GM21423 (cell line): ENCODE data around the gene SMIM31.

Experiments used
- ATAC-seq: cut with Tn5 transposase; IDR thresholded peaks from one replicate; pipeline ENCODE4 v1.9.1; 2021; ENCODE audit warnings: mild to moderate bottlenecking, moderate library complexity; ENCODE audit not compliant: unreplicated experiment

SMIM31 gene

GRCh38 chr4:164753873-164754488 lies at the start of gene SMIM31:
Gene SMIM31 (plus strand): TSS chr4:164754131. CDS start chr4:164770444, 16,313 bp downstream.
- ATAC-seq = no peak

DNA sequence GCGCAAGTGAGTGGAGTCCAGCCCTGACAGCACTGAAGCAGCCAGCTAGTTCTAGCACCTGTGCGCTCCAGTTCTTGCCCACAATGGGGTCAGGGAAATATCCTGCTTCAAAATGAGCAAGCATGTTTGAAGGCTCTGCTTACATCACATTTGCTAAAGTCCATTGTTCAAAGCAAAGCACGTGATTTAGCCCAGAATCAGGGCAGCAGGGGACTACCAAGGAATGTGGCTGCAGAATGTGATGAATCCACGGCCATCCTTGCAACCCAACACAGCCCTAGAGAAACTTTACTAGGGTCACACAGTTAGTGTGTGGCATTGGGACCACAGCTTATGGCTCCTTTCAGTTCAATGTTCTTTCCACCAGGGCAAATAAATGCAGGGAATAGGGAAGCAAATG lies 47.3 kb upstream of the SMIM31 start:
- no peak for ATAC-seq

DNA sequence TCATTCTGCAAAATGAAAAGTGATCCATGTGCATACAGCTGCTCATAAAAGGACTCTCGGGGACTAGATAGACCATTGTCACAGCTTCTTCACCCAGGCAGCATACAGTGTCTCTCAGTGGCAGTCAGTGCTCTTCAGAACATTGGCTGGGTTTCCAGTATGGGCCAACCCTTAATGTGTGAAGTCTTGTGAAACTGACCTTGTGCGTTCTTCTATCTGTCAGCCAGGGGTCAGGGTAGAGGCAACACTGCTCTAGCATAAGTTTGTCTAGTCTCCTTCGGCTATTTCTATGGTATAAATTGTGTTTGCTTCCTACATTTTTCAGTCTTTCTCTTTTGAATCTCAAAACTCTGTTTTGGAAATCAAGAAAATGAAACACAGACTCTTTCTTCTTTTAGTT lies 37.0 kb upstream of the SMIM31 start:
- no peak for ATAC-seq

- no peak for ATAC-seq
These were observed 35.1 kb upstream of the SMIM31 start for GRCh38 chr4:164718827-164719226.

DNA sequence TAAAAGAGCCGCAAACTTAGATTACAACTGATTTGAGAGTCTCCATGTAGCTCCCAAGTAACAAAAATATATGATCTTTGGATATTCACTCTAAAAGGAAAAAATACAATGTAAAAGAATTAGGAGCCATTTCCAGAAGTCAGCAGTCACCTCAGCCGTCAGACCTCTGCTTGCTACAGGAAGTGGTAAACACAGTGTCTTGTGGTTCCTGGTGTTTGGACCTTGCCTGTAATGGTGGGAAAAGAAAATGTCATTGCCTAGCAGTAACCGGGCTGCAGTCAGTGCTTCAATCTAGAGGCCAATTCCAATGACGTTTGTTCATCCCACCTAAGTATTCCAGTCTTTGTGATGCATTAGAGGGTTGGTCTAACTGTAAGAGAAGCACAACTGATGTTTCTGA lies 28.9 kb upstream of the SMIM31 start:
- peak; percentile 58 for ATAC-seq

GRCh38 chr4:164730705-164731393 lies 23.1 kb upstream of the SMIM31 start:
- ATAC-seq = no peak

GRCh38 chr4:164731827-164732474 lies 22.0 kb upstream of the SMIM31 start:
- ATAC-seq = peak; percentile 66

- peak; percentile 58 for ATAC-seq
These were observed 19.4 kb upstream of the SMIM31 start for GRCh38 chr4:164734484-164734883.

DNA sequence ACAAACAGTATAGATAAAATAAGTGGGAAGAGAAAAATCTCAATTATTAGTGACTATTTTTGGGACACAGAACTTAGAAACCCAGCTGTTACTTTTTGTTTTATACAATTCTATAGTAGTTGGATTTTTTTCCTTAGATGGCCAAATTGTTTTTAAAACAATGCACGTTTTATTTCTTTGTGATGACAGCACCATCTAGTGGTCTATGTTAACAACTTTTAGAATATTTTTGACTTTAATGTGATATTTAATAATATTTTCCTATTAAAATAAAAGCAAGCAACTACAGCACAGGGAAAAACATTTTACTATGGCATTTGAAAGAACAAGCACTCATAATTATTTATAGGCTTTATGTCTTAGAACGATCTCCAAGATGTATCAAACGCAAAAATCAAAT lies 5.6 kb upstream of the SMIM31 start:
- no peak for ATAC-seq

- no peak for ATAC-seq
These were observed 1.5 kb downstream of the SMIM31 start for GRCh38 chr4:164755432-164755831.

DNA sequence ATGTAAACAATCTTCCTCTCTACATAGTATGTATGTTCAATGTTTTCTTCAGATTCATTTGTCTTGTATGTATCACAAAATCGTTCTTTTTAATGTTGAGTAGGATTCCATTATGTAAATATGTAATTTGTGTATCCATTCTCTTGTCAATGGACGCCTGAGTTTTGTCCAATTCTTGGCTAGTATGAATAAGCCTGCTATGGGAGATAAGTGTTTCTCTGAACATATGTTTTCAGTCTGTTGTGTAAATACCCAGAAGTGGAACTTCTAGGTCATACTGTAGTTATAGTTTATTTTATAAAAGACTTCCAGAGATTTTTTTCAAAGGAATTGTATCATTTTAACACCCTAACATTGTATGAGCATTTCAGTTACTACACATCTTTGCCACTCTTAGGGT lies 2.8 kb downstream of the SMIM31 start:
- no peak for ATAC-seq

GRCh38 chr4:164761241-164761640 lies 7.3 kb downstream of the SMIM31 start:
- ATAC-seq = no peak

DNA sequence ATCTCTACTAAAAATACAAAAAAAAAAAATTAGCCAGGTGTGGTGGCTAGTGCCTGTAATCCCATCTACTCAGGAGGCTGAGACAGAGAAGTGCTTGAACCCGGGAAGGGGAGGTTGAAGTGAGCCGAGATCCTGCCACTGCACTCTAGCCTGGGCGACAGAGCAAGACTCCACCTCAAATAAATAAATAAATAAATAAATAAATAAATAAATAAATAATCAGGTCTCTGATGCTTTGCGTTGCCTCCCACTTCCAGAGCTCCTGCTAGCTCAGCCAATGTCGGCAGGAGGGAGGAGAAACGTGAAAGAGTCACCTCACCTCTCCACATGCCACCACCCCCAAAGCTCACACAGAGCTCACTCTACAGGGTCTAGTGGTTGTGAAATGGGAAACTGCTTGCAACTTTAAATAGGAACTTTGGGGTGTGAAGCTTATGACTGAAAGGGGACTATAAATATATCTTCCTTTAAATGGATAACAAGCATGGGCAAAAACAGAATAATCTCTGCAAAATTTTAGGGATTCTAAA lies 7.9 kb downstream of the SMIM31 start:
- ATAC-seq = no peak

- ATAC-seq = no peak
These were observed 11.2 kb downstream of the SMIM31 start for GRCh38 chr4:164765096-164765495.

GRCh38 chr4:164765833-164766232 lies 11.9 kb downstream of the SMIM31 start:
- ATAC-seq = no peak

GRCh38 chr4:164768516-164768915 lies 14.6 kb downstream of the SMIM31 start:
- no peak for ATAC-seq

DNA sequence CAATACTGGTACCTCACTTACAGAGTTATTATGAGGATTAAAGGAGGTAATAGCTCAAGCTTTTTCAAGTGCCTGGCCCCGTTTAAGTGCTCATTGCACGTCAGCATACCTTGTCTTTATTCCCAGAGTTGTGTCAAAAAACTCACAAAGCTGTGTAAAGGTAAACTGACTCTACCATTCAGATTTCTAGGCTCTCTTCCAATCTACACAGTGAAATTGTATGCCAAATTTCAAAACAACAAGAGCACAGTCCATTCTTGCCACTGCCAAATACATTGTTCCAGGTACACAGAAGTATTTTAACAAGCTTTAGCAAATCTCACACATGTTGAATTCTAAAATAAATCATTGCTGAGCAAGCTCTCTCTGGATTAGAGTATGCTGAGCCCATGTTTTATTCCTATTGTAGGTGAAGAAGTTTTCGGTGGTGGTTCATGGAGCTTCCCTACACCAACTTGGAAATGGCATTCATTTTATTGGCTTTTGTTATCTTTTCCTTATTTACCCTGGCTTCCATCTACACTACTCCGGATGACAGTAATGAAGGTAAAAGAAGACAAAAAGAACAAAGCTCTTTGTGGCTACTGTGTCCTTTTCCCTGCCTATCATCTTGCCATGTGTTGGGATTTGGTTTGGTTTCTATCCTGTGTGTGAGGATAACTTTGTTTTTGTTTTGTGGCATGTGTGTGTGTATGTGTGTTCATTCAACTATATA lies 16.2 kb downstream of the SMIM31 start:
- no peak for ATAC-seq

GRCh38 chr4:164771088-164771487 lies 17.2 kb downstream of the SMIM31 start:
- ATAC-seq = no peak

- ATAC-seq = no peak
These were observed 18.1 kb downstream of the SMIM31 start for GRCh38 chr4:164772076-164772475.

- ATAC-seq = no peak
These were observed 25.1 kb downstream of the SMIM31 start for GRCh38 chr4:164779080-164779479.

- ATAC-seq = peak; percentile 59
These were observed 25.9 kb downstream of the SMIM31 start for GRCh38 chr4:164779811-164780216.
